ENCODE results near the gene CLIP4.
"Not testable (repeated sequence)": the region's sequence is repeated elsewhere in the genome, so short reads cannot be mapped to it uniquely, and the experiment has no call there.

GRCh38 chr2:29107547-29107946 is 7.7 kb upstream of the CLIP4 start:
- TF ChIP-seq CTCF (conservative IDR thresholded peaks at IDR 0.05; ENCODE audit: low read depth, low read length); EZH2 (IDR thresholded peaks at IDR 0.05; ENCODE audit: borderline replicate concordance, low read depth, low read length, poor library complexity, severe bottlenecking): not testable (repeated sequence)
